ENCODE results near the gene SLC6A11. TPM values are rescaled to one million over a fixed set of nuclear protein-coding genes. Genes with fewer than 3 reads are reported as not detected.

The SLC6A11 gene
- total and polyA plus RNA-seq, 9 of the 15 experiments (the other 6 are each of a cell fraction or from before 2014, with no cell fraction given) = 0.04 TPM; not detected in 8

DNA sequence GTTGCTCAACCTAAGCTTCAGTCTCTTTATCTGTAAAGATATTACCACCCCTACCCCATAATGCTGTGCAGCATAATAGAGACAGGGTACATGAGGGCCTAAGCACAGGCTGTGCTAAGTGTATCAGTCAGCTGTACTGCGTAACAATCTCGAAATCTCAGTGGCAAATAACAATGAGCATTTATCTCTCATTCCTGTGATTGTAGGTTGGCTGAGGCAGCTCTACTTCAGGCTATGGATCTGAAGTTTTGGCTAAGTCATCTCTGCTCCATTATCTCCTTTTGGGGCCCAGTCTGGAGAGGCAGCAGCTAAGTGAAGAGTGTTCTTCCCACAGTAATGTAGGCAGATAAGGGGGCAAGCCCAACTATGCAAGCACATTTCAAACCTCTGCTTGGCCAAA lies 7.1 kb upstream of the SLC6A11 start:
- Histone ChIP-seq H3K9ac (ENCODE audit: insufficient read depth in 1 of 2, low read depth in 2 of 2, low read length in 2 of 2) (no peak overlapping the region), H3K27ac (ENCODE audit: extremely low read depth, low read depth, low read length) (no peak overlapping the region), H3K4me3 (no peak overlapping the region), H3K9me3 (replicated peaks; ENCODE audit: control insufficient read depth, insufficient read depth, low read depth, low read length) (no peaks in the 10 kb centered on the region), H3K9me1 (ENCODE audit: control insufficient read depth, insufficient read depth, low read length) (no peaks in the 10 kb centered on the region), H3K4me1 (replicated peaks in 1 of 2; ENCODE audit: control insufficient read depth in 2 of 2, insufficient read depth in 2 of 2, low read length in 2 of 2) (no peaks in the 10 kb centered on the region), H2AFZ (ENCODE audit: low read depth, low read length) (no peak overlapping the region), H3K27me3 (ENCODE audit: control insufficient read depth in 2 of 2, insufficient read depth in 2 of 2, low read length in 2 of 2) (no peaks in the 10 kb centered on the region), H4K20me1 (replicated peaks; ENCODE audit: control insufficient read depth, insufficient read depth, low read length) (no peaks in the 10 kb centered on the region), H3K79me2 (ENCODE audit: control insufficient read depth, insufficient read depth, low read length) (no peaks in the 10 kb centered on the region), H3K4me2 (ENCODE audit: insufficient read depth, low read length) (no peak overlapping the region), H3K36me3 (ENCODE audit: control insufficient read depth, insufficient read depth, low read length) (no peaks in the 10 kb centered on the region)
- no peak for TF ChIP-seq PHF20 (IDR thresholded peaks at IDR 0.05; ENCODE audit: partially characterized antibody)
- TF ChIP-seq TCF3 (CRISPR knock-in tag; IDR thresholded peaks at IDR 0.05) = no peak
- no peak for TF ChIP-seq ZNF444 (CRISPR knock-in tag; IDR thresholded peaks at IDR 0.05)
- no peak for TF ChIP-seq POLR2A (conservative IDR thresholded peaks at IDR 0.05)
- TF ChIP-seq ZNF785 (CRISPR knock-in tag; IDR thresholded peaks at IDR 0.05) = no peak
- TF ChIP-seq OTX1 (CRISPR knock-in tag; IDR thresholded peaks at IDR 0.05) = no peak
- no peak for TF ChIP-seq HOMEZ (CRISPR knock-in tag; IDR thresholded peaks at IDR 0.05)
- no peak for TF ChIP-seq ZNF780A (CRISPR knock-in tag; IDR thresholded peaks at IDR 0.05)
- TF ChIP-seq NR3C1 (CRISPR knock-in tag; IDR thresholded peaks at IDR 0.05) = no peak
- TF ChIP-seq NR2C2 (CRISPR knock-in tag; IDR thresholded peaks at IDR 0.05) = no peak
- TF ChIP-seq NR2C2 (tag; IDR thresholded peaks at IDR 0.05) = no peak
- no peak for TF ChIP-seq ZMIZ1 (IDR thresholded peaks at IDR 0.05; ENCODE audit: low read depth in 2 of 2, low read length in 2 of 2)
- TF ChIP-seq, protein P1, sequence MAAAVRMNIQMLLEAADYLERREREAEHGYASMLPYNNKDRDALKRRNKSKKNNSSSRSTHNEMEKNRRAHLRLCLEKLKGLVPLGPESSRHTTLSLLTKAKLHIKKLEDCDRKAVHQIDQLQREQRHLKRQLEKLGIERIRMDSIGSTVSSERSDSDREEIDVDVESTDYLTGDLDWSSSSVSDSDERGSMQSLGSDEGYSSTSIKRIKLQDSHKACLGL (CRISPR knock-in tag; IDR thresholded peaks at IDR 0.05; ENCODE audit: borderline replicate concordance, poor library complexity, severe bottlenecking) = no peak
- TF ChIP-seq TFAM (CRISPR knock-in tag; conservative IDR thresholded peaks at IDR 0.05) = no peak
- ChIA-PET CTCF (ENCODE audit: low intra/inter-chr PET ratio) (no interaction called here), POLR2A (interaction anchor here (0.6 kb wide), 1 partner anchor 234 kb away, joined by 3 read pairs; no protein-coding TSS in a partner anchor)
- ATAC-seq (no peak), FAIRE-seq (peak; percentile 23), DNase-seq (ENCODE audit: extremely low read depth in 1 of 4, low spot score in 3 of 4) (no peak)
- in situ Hi-C loops (cut with MboI) (no loop called here), intact Hi-C loops (cut with micrococcal nuclease) (no loop called here)
- WGBS (ENCODE audit: insufficient coverage, low coverage, missing lambda C conversion rate) = 2% methylated on average over 2 of the region's 2 CpGs
- BruUV-seq (replicated peaks) = no TSS peak

Measured in K562 (cell line).